HAP-1 (cell line): Measurements from ENCODE around the gene FOXD2.

Source experiments
- DNase-seq, 2 experiments: peaks; one replicate each; pipeline ENCODE4 v3.0.0-alpha.2; 2016 to 2020; ENCODE audit warnings: low spot score in 2 of 2
- H3K27me3 ChIP-seq: fragments of 250-450 bp; sonication (Bioruptor Pico); 2 replicates; pipeline ENCODE4 v1.5.1; 2020; ENCODE audit warnings: low read depth, mild to moderate bottlenecking, moderate library complexity
- H3K36me3 ChIP-seq: fragments of 250-450 bp; sonication (Bioruptor Pico); replicated peaks from 2 replicates; pipeline ENCODE4 v1.5.1; 2020; ENCODE audit warnings: mild to moderate bottlenecking
- H3K4me1 ChIP-seq: fragments of 250-450 bp; sonication (Bioruptor Pico); 2 replicates; pipeline ENCODE4 v1.5.1; 2020; ENCODE audit warnings: mild to moderate bottlenecking
- H3K4me3 ChIP-seq: fragments of 250-450 bp; sonication (Bioruptor Pico); 2 replicates; pipeline ENCODE4 v1.5.1; 2020; ENCODE audit warnings: mild to moderate bottlenecking, moderate library complexity
- H3K9me3 ChIP-seq: fragments of 250-450 bp; sonication (Bioruptor Pico); 2 replicates; pipeline ENCODE4 v1.5.1; 2020; ENCODE audit warnings: mild to moderate bottlenecking, moderate library complexity
- in situ Hi-C: fragments of 300-500 bp; cut with MboI; formaldehyde crosslinking; loops from 3 replicates; pipeline ENCODE4 v1.14.3; 2020; ENCODE audit warnings: low sequenced_read_pairs, inconsistent platforms, mixed read lengths

Gene FOXD2

GRCh38 chr1:47474278-47475193 is 36.7 kb downstream of the FOXD2 start:
- Histone ChIP-seq H3K27me3 (no peaks in the 10 kb centered on the region; the same call in none of the 2 replicates), H3K4me1 (no peaks in the 10 kb centered on the region), H3K36me3 (no peaks in the 10 kb centered on the region), H3K4me3 (no peak overlapping the region), H3K9me3 (no peaks in the 10 kb centered on the region)
- DNase-seq, result no peak
- in situ Hi-C loops, result no loop called here

- Histone ChIP-seq H3K27me3 (peaks cover 2% of the 10 kb centered on the region), H3K36me3 (no peaks in the 10 kb centered on the region), H3K9me3 (no peaks in the 10 kb centered on the region), H3K4me1 (no peaks in the 10 kb centered on the region), H3K4me3 (no peak overlapping the region)
- DNase-seq, result no peak
- in situ Hi-C loops, result no loop called here
Measured at GRCh38 chr1:47477595-47478080, 39.8 kb downstream of the FOXD2 start.

- Histone ChIP-seq H3K4me3 (no peak overlapping the region), H3K27me3 (peaks cover 2% of the 10 kb centered on the region; the same call in 1 of the 2 replicates), H3K36me3 (no peaks in the 10 kb centered on the region), H3K4me1 (no peaks in the 10 kb centered on the region), H3K9me3 (no peaks in the 10 kb centered on the region)
- no peak for DNase-seq
- in situ Hi-C loops, result no loop called here
Measured at GRCh38 chr1:47478090-47478489, 40.2 kb downstream of the FOXD2 start.

- DNase-seq, result no peak
- Histone ChIP-seq H3K4me1 (no peaks in the 10 kb centered on the region), H3K9me3 (no peaks in the 10 kb centered on the region), H3K4me3 (no peak overlapping the region), H3K27me3 (peaks cover 2% of the 10 kb centered on the region; the same call in 1 of the 2 replicates), H3K36me3 (no peaks in the 10 kb centered on the region)
- in situ Hi-C loops, result no loop called here
Measured at GRCh38 chr1:47479664-47480063, 41.8 kb downstream of the FOXD2 start.

- Histone ChIP-seq H3K27me3 (peaks cover 2% of the 10 kb centered on the region; the same call in 1 of the 2 replicates), H3K4me1 (no peaks in the 10 kb centered on the region)
- in situ Hi-C loops, result no loop called here
Measured at GRCh38 chr1:47481936-47482335, 44.1 kb downstream of the FOXD2 start.

GRCh38 chr1:47482786-47483185 is 44.9 kb downstream of the FOXD2 start:
- Histone ChIP-seq H3K4me1 (no peaks in the 10 kb centered on the region), H3K9me3 (no peaks in the 10 kb centered on the region), H3K4me3 (no peak overlapping the region), H3K36me3 (no peaks in the 10 kb centered on the region), H3K27me3 (0 out of 2 replicates have a peak, but pooled peaks cover 2% of the 10 kb centered on the region)
- in situ Hi-C loops, result no loop called here
- DNase-seq, result no peak

More at GRCh38 chr1:47481936-47482335, 44.1 kb downstream of the FOXD2 start:
- Histone ChIP-seq H3K4me3 (no peak overlapping the region), H3K36me3 (no peaks in the 10 kb centered on the region), H3K9me3 (no peaks in the 10 kb centered on the region)
- no peak for DNase-seq

- no peaks in the 10 kb centered on the region for H3K9me3 ChIP-seq
- in situ Hi-C loops, result no loop called here
- H3K4me3 ChIP-seq, result no peak overlapping the region
- DNase-seq, result no peak
- H3K36me3 ChIP-seq, result no peaks in the 10 kb centered on the region
- H3K4me1 ChIP-seq, result no peaks in the 10 kb centered on the region
- H3K27me3 ChIP-seq, result 0 out of 2 replicates have a peak, but pooled peaks cover 2% of the 10 kb centered on the region
Measured at GRCh38 chr1:47483651-47484050, 45.8 kb downstream of the FOXD2 start.

- in situ Hi-C loops, result no loop called here
- no peaks in the 10 kb centered on the region for H3K4me1 ChIP-seq
- no peaks in the 10 kb centered on the region for H3K27me3 ChIP-seq
Measured at GRCh38 chr1:47485817-47486216, 48.0 kb downstream of the FOXD2 start.

GRCh38 chr1:47487332-47487731 is 49.5 kb downstream of the FOXD2 start:
- in situ Hi-C loops, result no loop called here
- Histone ChIP-seq H3K4me3 (no peak overlapping the region), H3K4me1 (no peaks in the 10 kb centered on the region), H3K27me3 (0 out of 2 replicates have a peak, but pooled peaks cover 2% of the 10 kb centered on the region), H3K36me3 (no peaks in the 10 kb centered on the region), H3K9me3 (no peaks in the 10 kb centered on the region)
- no peak for DNase-seq

More at GRCh38 chr1:47485817-47486216, 48.0 kb downstream of the FOXD2 start:
- Histone ChIP-seq H3K36me3 (no peaks in the 10 kb centered on the region), H3K9me3 (no peaks in the 10 kb centered on the region), H3K4me3 (no peak overlapping the region)
- no peak for DNase-seq

GRCh38 chr1:47487850-47488450 is 50.1 kb downstream of the FOXD2 start:
- no peak for DNase-seq
- H3K27me3 ChIP-seq, result 0 out of 2 replicates have a peak, but pooled peaks cover 2% of the 10 kb centered on the region
- in situ Hi-C loops, result no loop called here
- no peaks in the 10 kb centered on the region for H3K4me1 ChIP-seq
- no peaks in the 10 kb centered on the region for H3K36me3 ChIP-seq
- no peaks in the 10 kb centered on the region for H3K9me3 ChIP-seq
- no peak overlapping the region for H3K4me3 ChIP-seq
